Left forelimb (tissue), 1 donor: Measurements from ENCODE around the gene CPPED1.
"Not testable (repeated sequence)": the region's sequence is repeated elsewhere in the genome, so short reads cannot be mapped to it uniquely, and the experiment has no call there.

Experiments
- DNase-seq: peaks from one replicate; pipeline ENCODE4 v3.0.0-alpha.2; 2018; ENCODE audit warnings: low spot score

The CPPED1 gene

GRCh38 chr16:12803203-12804093 is at the start of gene CPPED1:
TSS of gene CPPED1 (minus strand) at chr16:12803887. CDS start at chr16:12803776, 111 bp downstream.
- DNase-seq, result peak; percentile 88

GRCh38 chr16:12850186-12850585 is 46.5 kb upstream of the CPPED1 start:
- no peak for DNase-seq

GRCh38 chr16:12846592-12846991 is 42.9 kb upstream of the CPPED1 start:
- no peak for DNase-seq

GRCh38 chr16:12845282-12845681 is 41.6 kb upstream of the CPPED1 start:
- DNase-seq, result no peak

- DNase-seq, result no peak
These were observed 34.1 kb upstream of the CPPED1 start for GRCh38 chr16:12837756-12838155.

GRCh38 chr16:12837291-12837690 is 33.6 kb upstream of the CPPED1 start:
- no peak for DNase-seq

DNA sequence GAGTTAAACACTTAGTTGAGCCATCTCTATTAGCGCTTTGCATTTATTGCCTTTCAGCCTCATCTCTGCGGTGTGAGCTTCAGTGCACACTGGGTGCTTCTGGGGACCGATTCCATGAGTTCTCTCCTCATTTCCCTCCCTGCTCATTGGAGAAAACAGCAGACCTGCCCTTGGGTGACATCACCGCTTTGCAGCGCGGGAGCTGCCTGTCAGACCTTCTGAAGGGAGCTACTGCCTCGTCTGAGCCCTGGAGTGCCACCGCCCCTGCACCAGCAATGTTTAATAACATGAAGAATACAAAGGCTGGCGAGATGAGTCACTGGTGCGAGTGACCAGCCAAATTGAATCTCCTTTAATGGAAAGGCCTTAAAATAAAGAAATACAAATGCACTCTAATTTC is 30.2 kb upstream of the CPPED1 start:
- DNase-seq, result no peak

- DNase-seq, result no peak
These were observed 25.6 kb upstream of the CPPED1 start for GRCh38 chr16:12829096-12829888.

DNA sequence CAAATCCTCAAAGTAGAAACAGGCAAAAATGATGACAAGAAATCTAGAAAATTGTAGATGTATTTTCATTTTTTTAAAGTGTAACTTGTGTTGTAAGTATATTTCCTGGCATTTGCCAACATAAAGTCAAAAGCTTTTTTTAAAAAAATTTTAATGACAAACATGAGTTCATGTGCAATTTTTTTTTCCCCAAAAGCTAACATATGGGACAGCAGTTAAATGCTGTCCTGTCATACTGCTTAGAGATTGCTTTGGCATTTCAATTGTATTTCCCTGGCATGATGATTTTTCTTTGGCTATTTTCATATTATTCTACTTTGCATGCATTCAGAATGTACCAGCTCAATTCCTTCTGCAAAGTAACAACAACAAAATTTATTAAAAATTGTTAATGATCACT is 24.5 kb upstream of the CPPED1 start:
- no peak for DNase-seq

GRCh38 chr16:12826559-12826958 is 22.9 kb upstream of the CPPED1 start:
- no peak for DNase-seq

- peak; percentile 67 for DNase-seq
These were observed 15.7 kb upstream of the CPPED1 start for GRCh38 chr16:12819126-12820117.

GRCh38 chr16:12818326-12818725 is 14.6 kb upstream of the CPPED1 start:
- DNase-seq, result peak; percentile 11

- DNase-seq, result not testable (repeated sequence)
These were observed 13.1 kb upstream of the CPPED1 start for GRCh38 chr16:12816791-12817214.

GRCh38 chr16:12815361-12815760 is 11.7 kb upstream of the CPPED1 start:
- DNase-seq, result no peak

- DNase-seq, result peak; percentile 2
These were observed 10.0 kb upstream of the CPPED1 start for GRCh38 chr16:12813734-12814133.

DNA sequence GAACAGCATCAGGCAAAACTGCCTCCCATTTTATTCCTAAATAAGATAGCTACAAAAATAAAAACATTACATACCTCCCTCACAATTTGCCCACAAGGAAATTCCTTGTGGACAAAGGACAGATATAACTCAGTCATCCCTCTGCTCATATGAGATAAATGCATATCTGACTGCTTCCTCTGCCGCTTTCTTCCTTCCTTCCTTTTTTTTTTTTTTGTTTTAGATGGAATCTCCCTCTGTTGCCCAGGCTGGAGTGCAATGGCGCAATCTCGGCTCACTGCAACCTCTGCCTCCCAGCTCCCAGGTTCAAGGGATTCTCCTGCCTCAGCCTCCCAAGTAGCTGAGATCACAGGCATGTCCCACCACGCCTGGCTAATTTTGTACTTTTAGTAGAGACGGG is 9.6 kb upstream of the CPPED1 start:
- DNase-seq, result not testable (repeated sequence)

DNA sequence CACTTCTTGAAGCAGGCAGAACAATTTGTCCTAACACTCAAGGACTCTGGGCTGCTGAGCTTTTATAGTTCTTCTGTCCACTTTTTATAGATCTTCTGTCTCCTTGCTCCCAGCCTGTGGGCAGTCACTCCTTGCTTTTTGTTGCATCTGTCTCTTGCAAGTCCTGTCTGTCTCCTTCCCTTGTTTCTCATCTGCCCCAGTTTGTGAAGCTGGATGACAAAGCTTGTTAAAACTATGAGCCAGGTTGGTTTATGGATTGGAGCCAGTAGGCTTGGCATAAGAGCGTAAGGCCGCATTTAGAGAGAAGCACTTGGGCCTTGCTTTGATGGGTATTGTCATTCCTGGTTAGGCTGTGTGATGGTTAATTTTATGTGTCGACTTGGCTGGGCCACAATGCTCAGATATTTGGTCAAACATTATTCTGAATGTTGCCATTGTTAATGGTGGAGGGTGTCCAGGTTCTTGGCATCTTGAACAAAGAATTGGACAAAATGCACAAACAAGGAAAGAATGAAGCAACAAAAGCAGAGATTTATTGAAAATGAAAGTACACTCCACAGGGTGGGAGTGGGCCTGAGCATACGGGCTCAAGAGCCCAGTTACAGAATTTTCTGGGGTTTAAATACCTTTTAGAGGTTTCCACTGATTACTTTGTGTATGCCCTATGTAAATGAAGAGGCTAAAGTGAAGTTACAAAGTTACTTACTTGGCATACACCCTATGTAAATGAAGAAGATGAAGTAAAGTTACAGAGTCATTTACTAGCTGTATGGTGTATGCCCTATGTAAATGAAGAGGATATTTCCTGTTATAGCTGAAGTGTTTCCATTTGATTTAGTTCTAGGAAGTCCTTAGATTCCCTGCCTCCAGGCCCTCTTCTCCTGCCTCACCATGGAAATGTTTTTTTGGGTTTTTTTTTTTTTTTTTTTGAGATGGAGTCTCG is 8.0 kb upstream of the CPPED1 start:
- DNase-seq, result no peak

DNA sequence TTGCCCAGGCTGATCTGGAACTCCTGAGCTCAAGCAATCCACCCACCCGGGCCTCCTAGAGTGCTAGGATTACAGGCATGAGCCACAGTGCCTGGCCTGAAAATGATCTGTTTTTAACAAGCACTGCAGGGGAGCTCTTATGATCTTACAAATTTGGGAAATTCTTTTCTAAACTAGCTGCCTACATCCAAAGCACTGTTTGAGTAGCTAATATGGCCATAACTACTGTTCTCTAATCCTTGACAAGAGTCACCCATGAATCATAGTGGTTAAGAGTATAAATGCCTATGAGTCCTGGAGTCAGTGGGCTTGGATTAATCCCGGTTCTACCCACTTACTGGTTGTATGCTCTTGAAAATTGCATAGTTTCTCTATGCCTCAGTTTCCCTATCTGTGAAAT is 1.4 kb upstream of the CPPED1 start:
- no peak for DNase-seq

DNA sequence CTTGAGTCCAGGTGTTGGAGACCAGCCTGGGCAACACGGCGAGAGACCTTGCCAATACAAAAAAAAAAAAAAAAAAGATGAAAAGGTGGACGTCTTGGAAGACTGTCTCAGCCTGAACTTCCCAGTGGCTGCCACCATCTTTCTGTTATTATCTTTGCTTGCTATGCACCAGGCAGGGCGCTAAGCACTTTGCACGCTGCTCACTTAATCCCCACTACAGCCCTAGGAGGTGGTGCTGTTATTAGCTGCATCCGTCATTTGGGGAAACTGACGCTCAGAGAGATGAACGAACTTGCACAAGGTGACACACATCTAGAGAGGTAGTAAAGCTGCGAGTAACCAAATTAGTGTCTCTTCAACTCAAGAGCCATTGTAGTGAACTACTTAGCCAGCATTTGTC is 708 bp upstream of the CPPED1 start:
- no peak for DNase-seq

GRCh38 chr16:12802661-12803060 is 1.0 kb downstream of the CPPED1 start:
- no peak for DNase-seq

DNA sequence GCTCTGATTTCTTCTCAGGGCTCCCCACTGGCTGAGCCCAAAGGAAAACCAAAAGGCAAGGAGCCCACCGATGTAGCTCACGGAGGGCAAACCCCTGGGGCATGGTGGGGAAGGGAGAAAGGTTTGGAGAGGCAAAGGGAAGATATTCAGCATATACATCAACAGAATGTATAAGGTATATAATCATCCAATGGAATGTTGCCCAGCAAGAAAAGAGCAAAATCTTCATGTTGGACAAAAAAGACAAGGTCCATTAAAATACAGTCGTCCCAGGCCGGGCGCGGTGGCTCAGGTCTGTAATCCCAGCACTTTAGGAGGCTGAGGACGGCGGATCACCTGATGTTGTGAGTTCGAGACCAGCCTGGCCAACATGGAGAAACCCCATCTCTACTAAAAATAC is 1.6 kb downstream of the CPPED1 start:
- DNase-seq, result no peak
